ENCODE measurements around the gene TMPO.

TMPO gene

GRCh38 chr12:98516111-98516873, 902 bp downstream of the TMPO start (continued):
- TF ChIP-seq KLF17 (tag by site-specific recombination; IDR thresholded peaks at IDR 0.05), result no peak; the same call in 1 of the 2 replicates
- peak; percentile 66; the same call in 1 of the 2 replicates for TF ChIP-seq BCL11A (tag by site-specific recombination; IDR thresholded peaks at IDR 0.05; ENCODE audit: low read depth)
- TF ChIP-seq INSM2 (tag by site-specific recombination; IDR thresholded peaks at IDR 0.05), result peak; percentile 54; the same call in 1 of the 2 replicates
- TF ChIP-seq PRDM4 (tag by site-specific recombination; IDR thresholded peaks at IDR 0.05), result no peak
- TF ChIP-seq ZNF221 (tag by site-specific recombination; IDR thresholded peaks at IDR 0.05; ENCODE audit: borderline replicate concordance), result no peak
- no peak for TF ChIP-seq ZNF248 (tag by site-specific recombination; IDR thresholded peaks at IDR 0.05)
- no peak for TF ChIP-seq ZNF791 (tag by site-specific recombination; IDR thresholded peaks at IDR 0.05)
- TF ChIP-seq ZFHX2 (tag by site-specific recombination; conservative IDR thresholded peaks at IDR 0.05), result peak; percentile 66
- no peak for TF ChIP-seq ZNF132 (tag by site-specific recombination; IDR thresholded peaks at IDR 0.05; ENCODE audit: borderline replicate concordance)
- no peak for TF ChIP-seq ZFP3 (tag by site-specific recombination; IDR thresholded peaks at IDR 0.05; ENCODE audit: low read depth)
- no peak for TF ChIP-seq ZNF266 (tag by site-specific recombination; IDR thresholded peaks at IDR 0.05; ENCODE audit: low read depth)
- TF ChIP-seq ZNF626 (tag by site-specific recombination; IDR thresholded peaks at IDR 0.05), result no peak
- peak; percentile 56; the same call in 1 of the 2 replicates for TF ChIP-seq ZNF561 (tag by site-specific recombination; IDR thresholded peaks at IDR 0.05; ENCODE audit: borderline replicate concordance)
- no peak for TF ChIP-seq ZNF292 (tag by site-specific recombination; IDR thresholded peaks at IDR 0.05; ENCODE audit: borderline replicate concordance, low read depth)
- no peak for TF ChIP-seq GLI4 (tag by site-specific recombination; IDR thresholded peaks at IDR 0.05)
- no peak for TF ChIP-seq REST (tag by site-specific recombination; IDR thresholded peaks at IDR 0.05)
- no peak for TF ChIP-seq ZNF148 (tag by site-specific recombination; IDR thresholded peaks at IDR 0.05; ENCODE audit: borderline replicate concordance)
- TF ChIP-seq ZNF169 (tag by site-specific recombination; IDR thresholded peaks at IDR 0.05), result no peak
- TF ChIP-seq ZBTB8A (tag by site-specific recombination; IDR thresholded peaks at IDR 0.05), result peak; percentile 99
- TF ChIP-seq ZNF394 (tag by site-specific recombination; IDR thresholded peaks at IDR 0.05; ENCODE audit: borderline replicate concordance), result peak; percentile 42; the same call in 1 of the 2 replicates
- TF ChIP-seq KLF8 (tag by site-specific recombination; IDR thresholded peaks at IDR 0.05), result peak; percentile 48
- TF ChIP-seq ZSCAN5A (tag by site-specific recombination; IDR thresholded peaks at IDR 0.05), result no peak
- TF ChIP-seq ZFP41 (tag by site-specific recombination; IDR thresholded peaks at IDR 0.05; ENCODE audit: borderline replicate concordance), result no peak
- TF ChIP-seq MYNN (tag by site-specific recombination; IDR thresholded peaks at IDR 0.05; ENCODE audit: borderline replicate concordance), result no peak
- no peak for TF ChIP-seq HOXC10 (CRISPR knock-in tag; IDR thresholded peaks at IDR 0.05)
- no peak for TF ChIP-seq ZNF239 (tag by site-specific recombination; IDR thresholded peaks at IDR 0.05)
